OCI-LY1 (cell line): Measurements from ENCODE around the gene IFITM5.

ENCODE experiments used
- CTCF ChIP-seq: fragments of 200-600 bp; sonication (generic), shearing (Covaris generic); IDR thresholded peaks from 2 replicates; pipeline ENCODE4 v1.5.1; 2017; ENCODE audit warnings: mild to moderate bottlenecking, antibody characterized with exemption, low read length, moderate library complexity, mixed read lengths
- EZH2 ChIP-seq: fragments of 200-600 bp; sonication (generic), shearing (Covaris generic); IDR thresholded peaks from 2 replicates; pipeline ENCODE4 v1.8.0; 2017; ENCODE audit warnings: borderline replicate concordance, mixed run types, mild to moderate bottlenecking, antibody characterized with exemption, low read length, moderate library complexity, mixed read lengths

GRCh38 chr11:331358-332060 is 32.2 kb upstream of the IFITM5 start:
- TF ChIP-seq CTCF (no peak), EZH2 (no peak)
